T-helper 9 cell (primary cell): ENCODE results near the gene ZNF432.
"Not testable (repeated sequence)": the region's sequence is repeated elsewhere in the genome, so short reads cannot be mapped to it uniquely, and the experiment has no call there.

Experiments
- DNase-seq: peaks from one replicate; pipeline ENCODE4 v3.0.0-alpha.2; 2020
- total RNA-seq, 2 donors: gene quantifications; one replicate each; lab custom pipeline; 2026; lab: John Stamatoyannopoulos, UW

ZNF432 gene
- total RNA-seq: 21.5 to 33.8 reads per million in 2 donors

DNA sequence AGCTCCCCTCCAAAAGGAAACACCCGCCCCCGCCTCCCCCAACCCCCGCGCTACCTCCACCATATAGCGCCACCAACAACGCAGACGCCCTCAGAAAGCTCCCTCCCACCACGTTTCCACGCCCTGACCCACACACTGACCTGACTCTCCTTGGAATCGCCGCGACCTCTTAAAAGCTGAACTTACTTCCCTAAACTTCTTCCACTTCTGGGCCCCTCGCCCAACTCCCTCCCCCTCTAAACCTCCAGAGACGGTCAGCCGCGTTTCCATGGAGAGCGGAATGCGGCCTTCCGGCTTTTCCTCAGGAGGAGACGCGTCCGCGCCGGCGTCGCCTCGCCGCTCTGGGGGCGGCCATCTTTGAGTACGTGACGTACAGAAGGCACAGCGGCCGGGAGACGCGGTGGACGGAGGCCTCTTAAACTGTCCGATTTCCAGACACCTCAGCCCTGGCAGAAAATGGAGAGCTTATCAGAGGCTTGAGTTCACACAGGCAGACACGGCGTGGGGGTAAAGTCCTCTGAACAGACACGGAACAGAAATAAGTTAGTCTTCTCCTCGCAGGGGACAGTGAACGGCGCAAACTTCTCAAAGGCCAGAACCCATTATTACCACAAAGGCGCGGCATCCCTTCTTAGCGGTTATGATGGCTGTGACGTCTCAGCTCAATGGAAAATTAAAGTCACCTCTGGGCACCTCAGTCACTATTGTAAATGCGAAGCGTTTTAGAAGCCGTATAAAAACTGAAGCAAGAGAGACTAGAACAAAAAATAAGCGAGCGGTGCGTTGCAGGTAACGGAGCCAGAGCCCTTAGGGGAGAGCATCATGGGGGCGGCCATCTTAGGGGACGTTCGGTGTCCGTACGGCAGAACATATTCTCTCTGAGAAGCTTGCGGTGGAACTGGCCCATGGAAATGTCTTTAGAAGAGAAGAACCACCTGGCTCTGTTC lies at the start of gene ZNF432:
Gene ZNF432 (minus strand): TSS at position 284 of the 947 bp plus-strand sequence. CDS start 1,970 bp downstream, outside the sequence.
- peak; percentile 71 for DNase-seq

DNA sequence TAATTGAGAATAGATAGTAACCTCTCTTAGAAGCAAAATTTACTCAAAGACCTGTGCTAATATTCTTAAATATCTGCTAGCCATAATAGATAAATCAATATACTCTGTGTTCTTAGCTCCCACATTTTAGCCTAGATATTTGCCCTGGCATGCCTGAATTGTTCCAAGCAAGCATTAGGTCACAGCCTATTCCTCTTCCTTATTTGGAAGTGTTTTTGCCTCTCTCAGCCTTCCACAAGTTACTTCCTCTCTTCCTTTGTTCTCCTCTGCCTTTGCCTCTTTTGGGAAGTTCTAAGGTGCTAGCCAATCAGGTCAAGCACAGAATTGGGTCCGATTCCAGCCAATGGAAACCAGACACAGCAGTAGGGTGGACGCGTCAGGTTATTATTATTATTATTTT lies 47.8 kb upstream of the ZNF432 start:
- not testable (repeated sequence) for DNase-seq

DNA sequence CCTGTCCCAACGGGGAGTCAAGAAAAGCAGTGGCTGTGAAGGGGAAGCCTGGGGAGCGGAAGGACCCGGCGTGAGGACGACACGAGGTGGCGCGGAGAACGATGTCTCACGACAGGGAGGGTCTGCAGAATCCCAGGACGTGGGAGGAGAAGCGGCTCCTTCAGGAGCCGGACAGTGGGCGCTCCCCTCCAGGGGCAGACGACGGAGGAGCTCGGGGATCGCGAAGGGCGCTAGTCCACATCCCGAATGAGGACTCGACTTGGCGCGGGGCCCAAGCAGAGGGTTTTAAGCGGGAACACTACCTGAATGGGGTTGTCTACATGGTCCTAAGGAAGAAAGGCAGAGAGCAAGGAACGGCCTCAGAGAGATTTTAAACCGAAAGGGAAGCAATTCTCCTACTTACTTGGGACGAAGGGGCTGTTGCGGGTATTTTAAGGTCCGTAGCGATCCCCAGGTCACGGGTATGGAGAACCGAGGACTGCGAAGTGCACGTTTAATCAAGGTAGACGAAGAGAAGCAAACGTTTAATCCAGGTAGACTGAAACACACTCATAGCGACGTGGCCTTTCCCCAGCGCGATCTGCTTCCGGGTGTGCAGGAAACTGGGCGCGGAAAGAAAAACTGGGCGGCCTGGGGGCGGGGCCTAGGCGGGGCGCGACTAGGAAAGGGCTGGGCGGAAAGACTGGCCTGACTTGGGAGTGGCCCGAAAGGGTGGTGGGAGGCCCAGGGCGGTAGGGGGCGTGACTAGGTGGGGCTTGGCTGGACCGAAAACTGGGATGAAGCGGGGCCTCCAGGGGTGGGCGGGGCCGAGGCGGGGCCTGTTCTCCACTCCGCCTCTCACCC lies 46.8 kb upstream of the ZNF432 start, which contains the start of gene ZNF841:
Gene ZNF841 (minus strand): TSS at position 594 of the 843 bp plus-strand sequence. CDS start 10,964 bp downstream, outside the sequence.
- DNase-seq: peak; percentile 69

DNA sequence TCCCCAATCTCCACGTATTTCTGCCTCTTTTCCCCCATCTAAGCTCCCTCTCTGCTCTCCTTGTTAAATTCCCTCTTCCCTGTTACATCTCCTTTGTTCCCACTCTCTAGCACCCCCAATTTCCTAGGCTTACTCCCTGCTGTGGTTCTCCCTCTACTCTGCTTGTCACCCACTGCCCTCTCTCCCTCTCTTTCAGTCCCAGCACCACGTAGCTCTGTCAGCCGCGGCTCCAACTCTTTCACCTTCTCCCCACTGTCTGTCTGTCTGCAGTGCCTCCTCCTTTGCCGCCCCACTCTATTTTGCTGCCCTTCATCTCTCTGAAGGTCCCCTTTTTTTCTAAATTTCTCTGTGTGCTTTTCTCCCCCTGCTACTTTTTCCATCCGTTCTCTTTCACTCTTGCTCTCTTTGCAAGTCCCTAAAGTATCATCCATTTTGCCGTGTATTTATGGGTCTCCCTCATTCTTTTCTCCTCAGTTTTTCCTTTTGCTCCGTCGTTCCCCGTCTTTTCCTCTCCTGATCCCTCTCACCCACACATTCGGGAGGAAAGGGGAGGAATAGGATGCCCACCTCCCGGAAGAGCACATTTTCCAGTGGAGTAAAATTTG lies 46.0 kb upstream of the ZNF432 start:
- DNase-seq: no peak

DNA sequence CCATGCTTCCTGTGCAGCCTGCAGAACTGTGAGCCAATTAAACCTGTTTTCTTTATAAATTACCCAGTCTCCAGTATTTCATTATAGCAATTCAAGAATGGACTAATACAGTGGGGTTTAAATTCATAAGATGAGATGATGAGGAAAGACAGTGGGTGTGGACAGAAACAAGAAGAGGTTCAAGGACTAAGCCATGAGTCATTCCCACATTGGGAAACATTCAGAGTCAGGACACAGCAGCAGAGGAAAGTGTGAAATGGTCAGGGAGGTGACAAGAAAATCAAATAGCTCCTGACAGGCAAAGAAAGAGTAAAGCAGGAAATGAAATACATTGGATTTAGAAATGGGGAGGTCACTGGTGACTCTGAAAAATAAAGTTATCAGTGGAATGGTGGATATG lies 37.8 kb upstream of the ZNF432 start:
- DNase-seq: no peak

DNA sequence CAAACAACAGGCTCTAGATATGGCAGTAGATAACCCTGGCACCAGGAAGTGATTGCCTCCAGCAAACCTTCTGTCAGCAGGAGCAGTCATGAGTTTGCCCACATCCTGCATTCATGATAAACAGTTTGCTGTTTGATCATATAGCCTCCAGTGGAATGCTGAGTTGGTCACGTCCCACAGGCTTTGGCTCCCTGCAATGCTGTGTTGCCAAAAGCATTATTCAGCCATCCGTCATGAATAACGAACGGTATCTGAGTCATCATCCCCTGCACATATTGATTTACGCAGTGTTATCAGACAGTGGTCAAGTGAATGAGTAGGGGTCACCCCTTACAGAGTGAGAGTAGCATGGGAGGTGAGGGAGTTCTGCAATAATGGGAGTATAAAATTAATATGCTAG lies 21.9 kb upstream of the ZNF432 start:
- DNase-seq: no peak

DNA sequence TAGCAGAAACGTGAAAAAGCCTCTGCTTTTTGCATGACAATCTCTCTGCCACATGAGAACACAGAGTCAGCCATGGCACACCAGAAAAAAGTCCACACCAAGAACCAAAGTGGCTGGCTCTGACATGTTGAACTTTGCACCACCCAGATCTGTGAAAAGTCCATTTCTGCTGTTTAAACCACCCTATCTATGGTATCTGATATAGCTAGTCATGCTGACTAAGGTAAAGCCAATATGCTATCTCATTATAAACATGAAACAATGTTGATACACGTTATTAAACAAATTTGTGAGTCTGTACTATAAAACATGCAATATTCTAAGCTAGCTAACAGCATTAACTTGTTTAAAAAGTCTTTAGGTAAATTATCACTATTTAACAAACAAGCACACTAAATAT lies 21.0 kb upstream of the ZNF432 start:
- no peak for DNase-seq

DNA sequence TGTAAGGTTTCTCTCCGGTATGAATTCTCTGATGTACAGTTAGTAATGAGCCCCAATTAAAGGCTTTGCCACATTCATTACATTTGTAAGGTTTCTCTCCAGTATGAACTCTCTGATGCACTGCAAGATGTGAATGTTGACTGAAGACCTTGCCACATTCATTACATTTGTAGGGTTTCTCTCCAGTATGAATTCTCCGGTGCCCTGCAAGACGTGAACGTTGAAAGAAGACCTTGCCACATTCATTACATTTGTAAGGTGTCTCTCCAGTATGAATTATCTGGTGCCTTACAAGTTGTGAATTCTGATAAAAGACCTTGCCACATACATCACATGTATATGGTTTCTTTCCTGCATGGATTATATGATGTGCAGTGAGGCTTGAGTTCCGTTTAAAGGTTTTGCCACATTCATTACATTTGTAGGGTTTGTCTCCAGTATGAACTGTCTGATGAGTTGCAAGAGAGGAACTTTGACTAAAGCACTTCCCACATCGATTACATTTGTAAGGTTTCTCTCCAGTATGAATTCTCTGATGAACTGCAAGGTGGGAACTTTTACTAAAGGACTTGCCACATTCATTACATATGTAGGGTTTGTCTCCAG lies 17.7 kb upstream of the ZNF432 start:
- DNase-seq: no peak

DNA sequence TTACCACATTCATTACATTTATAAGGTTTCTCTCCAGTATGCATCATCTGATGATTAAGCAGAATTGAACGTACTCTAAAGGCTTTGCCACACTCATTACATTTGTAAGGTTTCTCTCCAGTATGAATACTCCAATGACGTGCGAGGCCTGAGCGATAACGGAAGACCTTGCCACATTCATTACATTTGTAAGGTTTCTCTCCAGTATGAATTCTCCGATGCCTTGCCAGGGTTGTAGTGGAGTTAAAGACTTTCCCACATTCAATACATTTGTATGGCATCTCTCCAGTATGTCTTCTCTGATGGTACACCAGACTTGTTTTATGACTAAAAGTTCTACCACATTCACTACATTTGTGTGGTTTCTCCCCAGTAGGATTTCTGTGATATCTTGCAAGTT lies 16.8 kb upstream of the ZNF432 start:
- no peak for DNase-seq

DNA sequence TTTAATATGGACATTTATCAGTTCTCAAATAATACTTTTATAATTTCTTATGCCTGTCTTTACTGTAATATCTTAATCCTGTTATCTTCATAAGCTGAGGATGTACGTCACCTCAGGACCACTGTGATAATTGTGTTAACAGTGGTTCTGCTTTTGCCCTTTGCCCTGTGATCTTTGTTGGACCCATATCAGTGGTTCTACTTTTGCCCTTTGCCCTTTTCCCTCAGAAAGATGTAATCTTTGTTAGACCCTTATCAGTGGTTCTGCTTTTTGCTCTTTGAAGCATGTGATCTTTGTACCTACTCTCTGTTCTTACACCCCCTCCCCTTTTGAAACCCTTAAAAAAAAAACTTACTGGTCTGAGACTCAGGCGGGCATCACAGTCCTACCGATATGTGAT lies 7.8 kb upstream of the ZNF432 start:
- not testable (repeated sequence) for DNase-seq

DNA sequence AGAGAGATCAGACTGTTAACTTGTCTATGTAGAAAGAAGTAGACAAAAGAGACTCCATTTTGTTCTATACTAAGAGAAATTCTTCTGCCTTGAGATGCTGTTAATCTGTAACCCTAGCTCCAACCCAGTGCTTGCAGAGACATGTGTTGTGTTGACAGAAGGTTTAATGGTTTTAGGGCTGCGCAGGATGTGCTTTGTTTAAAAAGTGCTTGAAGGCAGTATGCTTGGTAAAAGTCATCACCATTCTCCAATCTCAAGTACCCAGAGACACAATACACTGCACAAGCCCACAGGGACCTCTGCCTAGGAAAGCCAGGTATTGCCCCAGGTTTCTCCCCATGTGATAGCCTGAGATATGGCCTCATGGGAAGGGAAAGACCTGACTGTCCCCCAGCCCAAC lies 3.1 kb upstream of the ZNF432 start:
- not testable (repeated sequence) for DNase-seq

DNA sequence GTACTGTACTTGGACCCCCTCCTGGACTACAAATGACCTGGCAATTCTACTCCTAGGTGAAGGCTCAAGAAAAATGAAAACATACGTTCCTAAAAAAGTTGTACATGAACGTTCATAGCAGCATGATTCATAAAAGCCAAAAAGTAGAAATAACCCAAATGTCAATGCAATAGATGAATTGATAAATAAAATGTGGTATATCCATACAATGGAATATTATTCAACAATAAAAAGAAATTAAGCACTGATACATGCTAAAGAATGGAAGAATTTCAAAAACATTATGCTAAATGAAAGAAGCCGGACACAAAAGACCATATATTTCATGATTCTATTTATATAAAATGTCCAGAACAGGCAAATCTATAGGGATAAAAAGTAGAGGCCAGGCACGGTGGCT lies 9.5 kb downstream of the ZNF432 start:
- no peak for DNase-seq

DNA sequence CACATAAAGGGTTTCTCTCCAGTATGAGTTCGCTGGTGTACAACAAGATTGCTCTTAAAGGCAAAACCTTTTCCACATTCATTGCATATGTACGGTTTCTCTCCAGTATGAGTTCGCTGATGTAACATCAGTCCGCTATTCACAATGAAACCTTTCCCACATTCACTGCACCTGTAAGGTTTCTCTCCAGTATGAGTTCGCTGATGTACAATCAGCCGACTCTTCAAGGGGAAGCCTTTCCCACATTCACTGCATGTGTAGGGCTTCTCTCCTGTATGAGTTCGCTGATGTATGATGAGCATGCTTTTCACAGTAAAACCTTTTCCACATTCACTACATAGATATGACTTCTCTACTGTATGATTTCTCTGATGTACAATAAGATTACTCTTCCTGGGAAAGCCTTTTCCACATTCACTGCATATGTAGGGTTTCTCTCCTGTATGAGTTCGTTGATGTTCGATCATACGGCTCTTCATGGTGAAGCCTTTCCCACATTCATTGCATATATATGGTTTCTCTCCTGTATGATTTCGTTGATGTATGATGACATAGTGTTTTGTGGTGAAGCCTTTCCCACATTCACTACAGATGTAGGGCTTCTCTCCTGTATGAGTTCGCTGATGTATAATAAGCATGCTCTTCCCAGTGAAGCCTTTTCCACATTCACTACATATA lies 14.4 kb downstream of the ZNF432 start:
- DNase-seq: no peak

DNA sequence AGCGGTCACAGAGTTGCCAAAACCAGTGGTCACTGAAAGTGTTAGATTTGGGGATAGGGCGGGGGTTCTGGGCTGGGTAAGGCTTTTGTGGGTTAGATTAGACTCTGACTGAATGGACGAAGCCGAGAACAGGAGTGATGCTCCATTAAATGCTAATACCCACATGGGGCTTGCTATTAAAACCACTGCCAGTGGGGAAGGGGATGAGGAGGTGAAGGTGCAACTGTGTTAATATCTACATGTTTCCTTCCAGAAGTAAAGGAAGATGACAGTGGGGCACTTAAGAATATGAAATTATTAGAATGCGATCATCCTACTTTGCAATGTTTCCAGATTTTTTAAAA lies 19.9 kb downstream of the ZNF432 start:
- no peak for DNase-seq

DNA sequence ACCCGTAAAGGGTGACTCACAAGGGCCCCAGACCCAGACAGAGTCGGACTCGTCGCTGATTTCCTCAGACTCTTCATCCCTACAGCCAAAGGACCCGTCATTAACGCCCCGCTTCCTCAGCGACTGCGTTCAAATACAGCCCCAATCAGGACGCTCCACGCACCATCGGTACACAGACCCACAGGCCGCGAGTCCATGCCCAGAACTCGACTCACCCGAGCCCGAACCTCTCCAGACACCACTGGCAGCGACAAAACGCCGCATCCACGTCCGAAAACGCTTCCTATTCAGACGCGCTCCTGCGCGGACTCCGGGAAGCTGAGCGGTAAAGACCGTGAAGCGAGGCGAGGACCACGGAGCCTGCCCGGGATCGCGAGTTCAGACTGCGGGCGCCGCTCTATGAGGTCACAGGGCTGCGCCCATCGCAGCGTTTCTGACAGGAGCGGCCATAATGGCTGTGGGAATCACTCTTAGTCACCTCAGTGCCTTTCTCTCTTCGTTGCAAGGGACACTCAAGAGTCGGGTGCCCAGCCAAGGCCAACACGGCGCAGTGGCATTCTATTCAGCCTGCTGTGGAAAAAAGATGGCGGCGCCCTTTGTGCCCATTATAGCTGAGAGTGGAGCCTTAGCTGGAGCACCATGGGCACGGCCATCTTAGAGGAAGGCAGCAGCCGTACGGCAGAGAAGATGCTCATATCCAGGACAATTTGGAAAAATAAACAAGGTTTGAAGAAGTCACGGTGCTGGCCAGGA lies 20.4 kb downstream of the ZNF432 start, which contains the start of gene ZNF614:
Gene ZNF614 (minus strand): TSS at position 353 of the 753 bp plus-strand sequence. CDS start 2,634 bp downstream, outside the sequence.
- peak; percentile 70 for DNase-seq

DNA sequence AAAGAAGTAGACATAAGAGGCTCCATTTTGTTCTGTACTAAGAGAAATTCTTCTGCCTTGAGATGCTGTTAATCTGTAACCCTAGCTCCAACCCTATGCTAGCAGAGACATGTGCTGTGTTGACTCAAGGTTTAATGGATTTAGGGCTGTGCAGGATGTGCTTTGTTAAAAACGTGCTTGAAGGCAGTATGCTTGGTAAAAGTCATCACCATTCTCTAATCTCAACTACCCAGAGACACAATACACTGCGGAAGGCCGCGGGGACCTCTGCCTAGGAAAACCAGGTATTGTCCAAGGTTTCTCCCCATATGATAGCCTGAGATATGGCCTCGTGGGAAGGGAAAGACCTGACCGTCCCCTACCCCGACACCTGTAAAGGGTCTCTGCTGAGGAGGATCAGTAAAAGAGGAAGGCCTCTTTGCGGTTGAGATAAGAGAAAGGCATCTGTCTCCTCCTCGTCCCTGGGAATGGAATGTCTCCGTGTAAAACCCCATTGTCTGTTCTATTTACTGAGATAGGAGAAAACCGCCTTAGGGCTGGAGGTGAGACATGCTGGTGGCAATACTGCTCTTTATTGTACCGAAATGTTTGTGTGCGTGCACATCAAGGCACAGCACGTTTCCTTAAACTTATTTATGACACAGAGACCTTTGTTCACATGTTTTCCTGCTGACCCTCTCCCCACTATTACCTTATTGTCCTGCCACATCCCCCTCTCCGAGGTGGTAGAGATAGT lies 22.2 kb downstream of the ZNF432 start:
- not testable (repeated sequence) for DNase-seq

DNA sequence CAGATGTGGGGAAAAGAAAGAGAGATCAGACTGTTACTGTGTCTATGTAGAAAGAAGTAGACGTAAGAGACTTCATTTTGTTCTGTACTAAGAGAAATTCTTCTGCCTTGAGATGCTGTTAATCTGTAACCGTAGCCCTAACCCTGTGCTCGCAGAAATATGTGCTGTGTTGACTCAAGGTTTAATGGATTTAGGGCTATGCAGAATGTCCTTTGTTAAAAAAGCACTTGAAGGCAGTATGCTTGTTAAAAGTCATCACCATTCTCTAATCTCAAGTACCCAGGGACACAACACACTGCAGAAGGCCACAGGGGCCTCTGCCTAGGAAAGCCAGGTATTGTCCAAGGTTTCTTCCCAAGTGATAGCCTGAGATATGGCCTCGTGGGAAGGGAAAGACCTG lies 24.2 kb downstream of the ZNF432 start:
- DNase-seq: not testable (repeated sequence)

DNA sequence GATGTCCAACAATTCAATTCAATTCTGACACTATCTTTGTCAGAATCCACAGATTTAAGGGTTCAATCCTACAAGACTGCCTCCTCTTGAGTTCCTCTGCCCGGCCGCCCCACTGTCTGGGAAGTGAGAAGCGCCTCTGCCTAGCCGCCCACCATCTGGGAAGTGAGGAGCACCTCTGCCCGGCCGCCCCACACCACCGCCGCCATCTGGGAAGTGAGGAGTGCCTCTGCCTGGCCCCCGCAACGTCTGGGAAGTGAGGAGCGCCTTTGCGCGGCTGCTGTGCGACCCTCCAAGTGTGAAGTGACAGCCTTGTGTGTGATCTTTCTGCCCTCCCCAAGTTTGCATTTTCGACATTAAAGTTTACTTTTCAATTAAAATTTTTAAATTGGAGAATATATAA lies 26.4 kb downstream of the ZNF432 start:
- DNase-seq: no peak

DNA sequence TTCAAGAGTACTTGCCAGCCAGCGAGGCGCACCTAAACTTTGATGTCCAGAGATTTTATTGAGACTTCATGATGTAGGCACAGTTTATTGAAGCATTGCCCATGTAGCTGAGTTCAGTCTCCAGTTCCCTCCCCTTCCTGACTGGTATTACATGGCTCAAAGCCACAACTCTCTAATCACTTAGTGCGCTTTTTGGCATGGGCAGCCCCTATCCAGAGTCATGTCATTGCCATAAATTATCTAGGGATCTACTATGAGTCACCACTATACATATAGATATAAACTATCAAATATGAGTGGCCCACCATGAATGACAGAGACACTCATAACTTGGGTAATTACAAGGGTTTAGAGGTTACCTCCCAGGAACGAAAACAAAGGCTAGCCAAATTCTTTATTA lies 28.1 kb downstream of the ZNF432 start:
- DNase-seq: no peak

DNA sequence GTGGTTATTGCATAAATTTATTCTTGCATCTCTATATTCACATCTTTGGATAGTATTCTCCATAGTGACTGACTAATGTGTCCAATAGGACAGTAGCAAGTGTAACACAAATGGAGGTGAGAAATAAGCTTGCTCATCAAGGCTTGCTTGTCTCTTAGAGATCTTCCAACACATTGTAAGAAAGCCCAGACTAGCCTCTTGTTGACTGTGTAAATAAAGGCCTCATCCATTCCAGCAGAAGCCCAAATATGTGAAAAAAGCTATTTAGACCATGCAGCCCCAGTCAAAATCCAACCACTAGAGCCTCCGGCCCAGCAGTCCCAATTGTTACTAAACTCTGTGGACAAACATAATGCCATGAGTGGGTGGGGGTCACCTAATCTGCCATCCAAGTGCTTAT lies 38.0 kb downstream of the ZNF432 start:
- DNase-seq: no peak
